Suppressor macrophage (primary cell): Measurements from ENCODE around the gene IAH1.
A peak's percentile ranks its signal among the peaks of the same experiment; 100 is the strongest.

Experiments used
- DNase-seq, 4 experiments: peaks; one replicate each; pipeline ENCODE4 v3.0.0-alpha.2; 2020 to 2022

Gene IAH1

GRCh38 chr2:9533663-9534062, 59.3 kb downstream of the IAH1 start:
- DNase-seq: no peak

GRCh38 chr2:9535177-9535576, 60.8 kb downstream of the IAH1 start:
- peak in 2 of 4 experiments; percentile 32 to 34 for DNase-seq

GRCh38 chr2:9536504-9536903, 62.2 kb downstream of the IAH1 start:
- no peak for DNase-seq

GRCh38 chr2:9538000-9538507, 63.7 kb downstream of the IAH1 start:
- DNase-seq: peak; percentile 38 to 96 (median 69)
